Measurements from ENCODE around the gene GPR78.

GRCh38 chr4:8559524-8560264 lies 20.5 kb upstream of the GPR78 start:
- TF ChIP-seq CTCF (IDR thresholded peaks at IDR 0.05): no peak
- TF ChIP-seq POLR2A (IDR thresholded peaks at IDR 0.05): no peak
- TF ChIP-seq EP300 (IDR thresholded peaks at IDR 0.05): no peak
- TF ChIP-seq POLR2AphosphoS5 (IDR thresholded peaks at IDR 0.05): no peak

All from sigmoid colon (tissue), 4 donors.